Activated naive CD4-positive, alpha-beta T cell treated with Interleukin-2 at 50 U/mL for 16 hours (primary cell): ENCODE measurements around the gene BAIAP2.

Experiments
- DNase-seq: peaks from one replicate; pipeline ENCODE4 v3.0.0-alpha.2; 2020

The BAIAP2 gene

DNA sequence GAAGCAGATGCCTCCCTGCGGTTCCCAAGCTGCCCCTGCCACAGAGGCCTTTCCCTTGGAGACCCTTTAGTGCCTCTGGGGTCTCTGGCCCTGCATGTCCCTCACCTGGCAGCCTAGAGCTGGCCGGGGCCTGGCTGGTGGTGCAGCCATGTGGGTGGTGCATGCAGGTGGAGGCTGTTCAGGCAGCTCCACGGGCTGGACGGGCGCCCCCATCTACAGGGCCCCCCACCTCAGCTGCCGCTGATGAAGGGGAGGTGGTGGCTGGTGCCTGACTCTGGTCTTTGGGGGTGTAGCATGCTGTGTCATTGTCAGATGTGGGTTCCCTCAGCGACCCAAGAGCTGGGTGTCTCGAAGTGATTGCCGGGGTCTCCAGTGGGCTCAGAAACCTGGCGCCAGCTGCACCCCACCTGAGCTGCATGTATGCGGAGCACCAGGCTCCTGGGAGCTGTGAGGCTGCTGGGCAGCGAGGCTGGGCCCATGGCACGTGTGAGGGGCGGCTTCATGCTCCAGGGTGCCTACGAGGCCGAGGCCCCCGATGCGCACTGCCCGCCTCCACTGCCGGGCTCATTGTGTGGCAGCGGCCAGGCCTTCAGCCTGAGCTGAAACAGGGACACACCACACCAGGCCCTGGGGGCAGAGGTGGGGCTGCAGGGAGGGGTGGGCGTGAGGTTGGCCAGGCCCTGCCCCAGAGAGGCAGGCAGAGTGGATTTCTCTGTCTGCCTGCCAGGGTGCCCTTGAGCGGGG lies 57.0 kb downstream of the BAIAP2 start:
- DNase-seq, result no peak

DNA sequence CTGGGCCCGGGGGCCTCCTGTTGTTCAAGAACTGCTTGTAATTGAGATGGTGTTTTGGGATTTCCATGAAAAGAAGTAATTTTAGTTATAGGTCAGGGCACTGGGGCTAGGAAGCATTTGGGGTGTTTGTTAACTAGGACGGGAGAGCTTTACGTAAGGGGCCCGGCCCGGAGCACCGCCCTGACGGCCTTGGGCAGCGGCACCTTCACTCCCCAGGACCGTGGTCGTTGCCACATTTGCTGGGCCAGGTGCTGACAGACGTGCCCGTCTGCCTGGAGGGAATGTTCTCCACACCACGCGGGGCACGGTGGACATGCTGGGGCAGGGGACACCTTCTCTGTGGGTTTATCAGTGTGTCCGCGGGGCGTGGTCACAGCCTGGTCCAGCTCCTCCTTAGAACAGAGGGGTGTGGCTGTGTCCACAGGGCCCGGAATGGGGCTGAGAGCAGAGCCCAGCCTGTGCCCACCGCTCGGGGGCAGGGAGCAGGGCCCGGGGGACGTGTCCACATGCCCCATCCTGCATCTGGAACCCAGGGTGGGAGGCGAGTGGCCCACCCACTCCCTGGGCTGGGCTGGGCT lies 57.7 kb downstream of the BAIAP2 start:
- DNase-seq, result no peak

DNA sequence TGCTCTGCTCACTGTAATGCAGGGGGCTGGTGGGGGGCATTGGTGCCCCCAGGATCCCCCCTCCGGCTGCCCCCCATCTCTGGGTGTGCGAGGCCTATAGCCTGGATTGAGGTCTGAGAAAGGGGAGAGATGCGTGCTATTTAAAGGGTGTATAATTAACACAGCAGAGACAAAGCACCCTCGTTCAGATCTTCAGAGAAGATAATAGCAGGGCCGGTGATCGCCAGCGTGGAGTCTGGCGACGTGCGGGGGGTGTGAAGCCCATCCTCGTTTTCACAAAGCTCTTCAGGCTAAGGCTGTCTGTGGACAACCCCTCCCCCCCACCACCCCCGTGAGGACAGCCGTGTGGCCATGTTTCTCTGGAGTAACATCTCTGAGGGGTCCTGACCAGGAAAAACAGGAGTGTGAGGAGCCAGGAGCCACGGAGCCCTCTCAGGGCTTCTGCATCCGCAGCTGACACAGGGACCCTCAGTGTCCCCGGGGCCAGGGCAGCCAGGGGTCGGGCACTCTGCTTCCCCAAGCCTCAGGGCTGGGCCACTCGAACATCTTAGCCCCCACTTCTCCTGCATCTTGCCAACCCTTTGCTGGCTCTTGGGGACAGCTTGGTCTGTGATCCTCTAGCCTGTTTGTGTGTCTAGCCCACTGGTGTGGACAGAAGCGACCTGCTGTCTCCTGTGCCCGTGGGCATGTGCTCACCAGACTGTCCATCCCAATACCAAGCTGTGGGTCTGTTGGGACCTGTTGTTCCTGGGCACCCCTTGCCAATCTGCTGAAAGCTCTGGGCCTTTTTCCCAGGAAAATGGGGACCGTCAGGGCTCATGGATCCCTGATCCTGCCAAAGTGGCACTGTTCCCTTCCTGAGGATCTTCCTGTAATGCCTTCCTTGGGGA lies 58.9 kb downstream of the BAIAP2 start:
- no peak for DNase-seq

DNA sequence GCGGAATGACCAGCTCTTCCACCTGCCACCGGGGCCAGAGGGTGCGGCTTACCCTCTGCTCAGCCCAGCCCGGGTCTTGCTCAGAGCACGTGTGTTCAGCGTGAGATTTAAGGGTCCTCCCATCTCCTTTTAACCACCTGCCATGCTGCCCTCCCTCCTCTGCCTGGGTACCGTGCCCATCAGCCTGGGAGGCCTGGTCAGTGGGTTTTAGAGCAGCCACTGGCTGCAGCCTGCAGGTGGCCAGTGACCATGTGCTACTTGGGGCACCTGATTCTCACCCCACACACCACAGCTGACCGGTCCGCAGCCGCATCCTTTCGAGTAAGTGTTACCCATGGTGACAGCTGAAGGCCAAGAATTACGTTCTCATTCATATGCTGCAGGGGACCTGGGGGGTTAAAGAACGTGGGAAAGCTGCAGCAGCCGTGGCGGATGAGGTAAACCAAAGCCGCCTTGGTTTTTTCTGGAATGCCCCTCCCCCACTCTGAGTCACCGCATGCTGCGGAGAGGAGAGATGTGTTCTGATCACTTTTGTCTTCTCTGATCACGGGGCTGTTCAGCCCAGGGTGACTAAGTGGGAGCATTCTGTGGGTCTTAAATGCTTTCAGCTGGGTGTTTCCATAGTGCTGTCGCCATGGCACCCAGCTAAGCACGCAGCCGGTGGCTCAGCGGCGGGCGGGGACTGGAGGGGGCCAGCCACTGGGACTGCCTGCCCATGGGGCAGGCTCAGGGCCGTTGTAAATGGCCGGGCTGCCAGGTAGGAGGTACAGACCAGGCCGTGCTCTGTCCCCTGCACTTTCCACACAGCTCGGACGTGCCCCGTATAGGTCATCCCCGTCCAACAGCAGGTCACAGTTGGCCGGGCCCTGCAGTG lies 59.8 kb downstream of the BAIAP2 start:
- DNase-seq, result peak; percentile 96

DNA sequence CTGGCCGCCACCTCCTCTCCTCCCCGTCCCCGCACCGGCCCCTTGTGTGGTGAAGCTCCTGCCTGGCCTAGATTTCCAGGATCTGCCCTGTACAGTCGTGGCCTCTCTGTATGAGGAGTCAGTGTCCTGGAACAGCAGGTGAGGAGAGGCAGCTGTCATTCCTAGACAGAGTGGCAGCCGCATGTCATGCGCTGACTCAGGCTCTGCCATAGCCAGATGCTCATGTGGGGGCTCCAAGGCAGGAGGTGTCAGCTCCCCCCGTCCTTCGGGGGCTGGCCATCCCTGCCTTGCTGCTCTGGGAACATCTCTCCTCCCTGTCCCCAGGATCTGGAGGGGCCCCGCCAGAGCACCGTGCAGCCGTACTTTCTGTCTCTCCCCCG lies 60.4 kb downstream of the BAIAP2 start:
- DNase-seq, result peak; percentile 43

GRCh38 chr17:81096741-81097133 lies 61.8 kb downstream of the BAIAP2 start:
- DNase-seq, result no peak

DNA sequence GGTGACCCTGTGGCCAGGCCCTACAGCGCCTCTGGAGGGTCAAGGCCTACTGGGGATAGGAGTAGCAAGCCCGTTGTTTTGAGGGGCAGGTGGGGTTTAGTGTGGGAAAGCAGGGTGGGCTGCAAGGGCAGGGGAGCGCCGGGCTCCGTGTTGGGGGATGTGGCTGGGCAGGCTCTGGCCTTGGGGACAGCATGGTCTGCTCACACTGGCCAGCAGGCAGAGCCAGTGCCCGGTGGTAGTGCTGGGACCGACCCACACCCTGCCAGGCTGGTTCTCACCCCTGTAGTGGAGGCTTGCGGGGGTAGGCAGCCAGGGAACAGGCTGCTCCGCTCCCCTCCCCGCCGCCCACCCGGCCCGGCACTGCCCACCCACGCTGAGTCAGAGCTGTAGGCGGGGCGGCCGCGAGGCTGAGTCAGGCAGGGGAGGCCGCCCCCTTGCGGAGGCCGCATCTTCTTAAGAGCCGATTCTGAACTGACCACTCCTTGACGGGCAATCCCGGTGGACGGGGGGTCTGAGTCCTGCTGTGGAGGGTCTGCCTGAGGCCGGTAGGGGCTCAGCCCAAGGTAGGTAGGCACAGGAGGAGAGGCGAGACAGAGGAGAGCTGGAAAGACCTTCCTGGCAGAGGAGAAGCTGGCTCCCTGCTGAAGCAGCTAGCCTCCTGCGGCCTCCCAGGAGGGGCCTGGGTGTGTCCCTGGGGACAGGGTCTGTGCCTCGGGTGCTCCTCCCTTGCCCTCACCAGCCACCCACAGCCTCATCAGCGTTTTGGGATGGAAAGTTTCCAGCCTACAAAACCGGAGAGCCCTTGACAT lies 62.4 kb downstream of the BAIAP2 start:
- peak; percentile 73 for DNase-seq

DNA sequence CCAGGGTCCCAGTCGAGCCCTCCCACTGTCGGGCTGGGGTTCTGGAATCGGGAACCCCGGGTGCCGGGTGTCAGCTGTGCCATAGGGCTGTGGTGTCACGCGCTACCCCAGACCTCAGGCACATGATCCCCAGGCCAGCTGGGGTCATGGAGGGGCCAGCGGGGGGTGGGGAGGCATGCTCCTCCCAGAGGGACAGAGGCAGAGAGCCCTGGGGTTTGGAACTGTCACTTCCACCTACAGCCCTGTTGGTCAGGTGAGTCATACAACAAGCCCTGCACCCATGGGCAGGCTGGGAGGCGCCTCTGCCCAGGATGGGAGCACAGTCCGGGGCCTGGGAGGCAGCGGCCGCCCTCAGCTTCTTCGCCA lies 63.0 kb downstream of the BAIAP2 start:
- peak; percentile 27 for DNase-seq

DNA sequence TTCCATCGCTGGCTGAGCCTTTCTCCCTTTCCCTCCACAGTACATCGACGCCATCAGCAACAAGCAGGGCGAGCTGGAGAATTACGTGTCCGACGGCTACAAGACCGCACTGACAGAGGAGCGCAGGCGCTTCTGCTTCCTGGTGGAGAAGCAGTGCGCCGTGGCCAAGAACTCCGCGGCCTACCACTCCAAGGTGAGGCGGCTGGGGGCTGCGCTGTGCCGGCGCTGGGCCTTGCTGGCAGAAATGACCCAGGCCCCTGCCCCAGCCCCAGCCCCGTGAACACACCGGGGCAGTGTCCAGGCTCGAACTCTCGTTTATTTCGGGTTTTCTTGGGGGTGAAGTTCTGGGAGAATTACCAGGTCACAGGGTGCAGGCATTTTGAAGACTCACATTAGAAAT lies 64.9 kb downstream of the BAIAP2 start:
- DNase-seq, result no peak

DNA sequence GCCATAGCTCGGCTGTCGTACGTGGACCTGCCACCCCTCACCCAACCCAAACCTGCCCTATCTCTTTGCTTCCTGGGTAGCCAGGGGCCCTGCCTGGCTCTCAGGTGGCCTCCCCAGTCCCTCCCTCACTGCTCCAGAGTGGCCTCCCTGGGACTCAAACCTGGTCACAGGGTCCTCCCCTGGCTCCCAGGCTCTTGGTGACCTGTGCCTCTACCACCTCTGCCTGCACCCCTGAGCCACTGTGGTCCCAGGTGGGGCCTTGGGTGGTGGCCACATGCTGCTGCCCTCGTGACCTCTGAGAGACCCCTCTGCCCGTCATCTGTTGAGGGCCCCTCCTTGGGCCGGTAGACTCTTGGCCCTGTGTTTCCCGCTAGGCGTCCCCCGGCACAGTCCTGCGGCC lies 65.7 kb downstream of the BAIAP2 start:
- DNase-seq, result no peak

DNA sequence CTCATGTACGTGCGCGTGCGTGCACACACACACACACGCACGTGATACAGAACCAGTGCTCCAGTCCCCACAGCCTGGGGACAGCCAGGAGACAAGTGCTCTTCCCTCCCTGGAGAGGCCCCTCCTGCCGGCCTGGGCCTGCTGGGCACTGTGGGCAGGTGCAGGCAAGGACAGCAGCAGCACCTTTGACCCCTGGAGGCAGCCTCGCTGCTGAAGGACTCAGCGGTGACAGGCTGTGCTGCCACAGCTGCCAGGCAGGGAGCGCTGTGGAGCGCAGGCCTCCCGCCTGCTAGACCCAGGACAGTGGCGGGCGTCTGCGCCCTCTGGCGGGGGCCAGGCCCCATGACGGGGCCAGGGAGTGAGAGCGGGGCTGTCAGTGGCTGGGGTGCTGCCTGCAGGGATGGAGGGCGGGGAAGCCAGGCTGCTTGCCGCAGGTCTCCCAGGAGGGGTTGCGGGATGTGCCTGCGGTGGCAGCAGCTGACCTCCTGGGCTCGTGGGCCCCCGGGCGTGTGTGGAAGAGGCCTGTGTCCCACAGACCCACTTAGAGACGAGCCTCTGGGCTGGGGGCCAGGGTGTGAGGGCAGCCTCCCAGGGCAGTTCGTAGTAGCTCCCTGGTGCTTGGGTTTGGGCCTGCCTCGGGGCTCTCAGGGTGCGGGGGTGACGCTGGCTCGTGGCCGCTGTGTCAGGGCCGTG lies 66.8 kb downstream of the BAIAP2 start:
- DNase-seq, result peak; percentile 90

DNA sequence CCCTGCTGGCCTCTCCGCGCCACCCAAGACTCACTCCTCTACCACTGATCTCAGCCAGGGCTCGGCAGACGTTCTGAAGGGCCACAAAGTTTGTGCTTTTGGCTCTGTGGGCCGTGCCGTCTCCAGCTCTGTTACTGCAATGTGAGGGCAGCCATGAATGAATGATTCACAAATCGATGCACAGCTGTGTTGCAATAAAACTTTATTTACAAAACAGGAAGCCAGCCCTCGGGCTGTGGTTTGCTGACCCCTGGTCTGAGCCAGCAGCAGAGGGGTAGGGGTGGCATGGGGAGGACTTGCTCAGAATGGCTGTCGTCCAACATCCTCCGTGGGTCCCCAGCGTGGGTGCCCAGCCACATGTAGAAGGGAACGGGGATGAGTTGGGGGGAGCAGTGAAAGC lies 67.4 kb downstream of the BAIAP2 start:
- DNase-seq, result no peak

DNA sequence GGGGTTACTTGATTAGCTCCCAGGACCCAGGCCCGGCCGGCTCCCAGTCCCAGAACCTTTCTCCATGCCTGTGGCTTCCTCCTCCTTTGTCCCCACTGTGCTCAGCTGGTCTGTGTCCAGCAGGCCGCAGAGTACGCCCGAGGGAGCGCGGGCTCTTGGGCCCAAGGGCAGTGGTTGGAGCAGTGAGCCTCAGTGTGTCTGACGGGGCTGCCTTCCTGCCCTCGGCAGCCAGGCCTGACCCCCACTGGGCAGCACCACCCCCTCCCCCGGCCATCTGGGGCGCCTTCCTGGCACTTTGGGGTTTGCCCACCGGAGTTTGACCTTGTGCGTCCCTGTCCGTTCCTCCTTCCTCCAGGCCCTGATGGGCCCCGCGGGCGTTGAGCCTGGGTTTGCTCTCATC lies 67.9 kb downstream of the BAIAP2 start:
- DNase-seq, result no peak

DNA sequence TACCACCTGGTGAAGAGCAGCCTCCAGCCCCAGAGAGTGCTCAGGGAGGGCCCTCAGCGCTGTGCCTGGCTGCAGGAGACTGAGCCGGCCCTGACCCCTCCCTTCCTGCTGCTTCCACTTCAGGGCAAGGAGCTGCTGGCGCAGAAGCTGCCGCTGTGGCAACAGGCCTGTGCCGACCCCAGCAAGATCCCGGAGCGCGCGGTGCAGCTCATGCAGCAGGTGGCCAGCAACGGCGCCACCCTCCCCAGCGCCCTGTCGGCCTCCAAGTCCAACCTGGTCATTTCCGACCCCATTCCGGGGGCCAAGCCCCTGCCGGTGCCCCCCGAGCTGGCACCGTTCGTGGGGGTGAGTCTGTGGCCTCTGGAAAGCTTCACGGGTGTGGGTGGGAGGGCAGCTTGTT lies 68.4 kb downstream of the BAIAP2 start:
- DNase-seq, result no peak

DNA sequence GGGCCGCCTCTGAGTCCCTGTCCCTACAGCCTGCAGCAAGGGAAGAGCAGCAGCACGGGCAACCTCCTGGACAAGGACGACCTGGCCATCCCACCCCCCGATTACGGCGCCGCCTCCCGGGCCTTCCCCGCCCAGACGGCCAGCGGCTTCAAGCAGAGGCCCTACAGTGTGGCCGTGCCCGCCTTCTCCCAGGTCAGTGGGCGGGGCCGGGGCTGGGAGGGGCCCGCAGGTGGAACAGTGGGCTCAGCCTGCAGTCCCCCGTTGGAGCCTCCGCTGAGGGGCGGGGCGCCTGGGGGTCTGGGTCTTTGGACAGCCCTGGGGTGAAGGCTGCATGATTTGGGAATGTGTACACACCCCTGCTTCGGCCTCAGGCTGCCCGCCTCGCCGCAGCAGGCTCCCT lies 71.8 kb downstream of the BAIAP2 start:
- no peak for DNase-seq

DNA sequence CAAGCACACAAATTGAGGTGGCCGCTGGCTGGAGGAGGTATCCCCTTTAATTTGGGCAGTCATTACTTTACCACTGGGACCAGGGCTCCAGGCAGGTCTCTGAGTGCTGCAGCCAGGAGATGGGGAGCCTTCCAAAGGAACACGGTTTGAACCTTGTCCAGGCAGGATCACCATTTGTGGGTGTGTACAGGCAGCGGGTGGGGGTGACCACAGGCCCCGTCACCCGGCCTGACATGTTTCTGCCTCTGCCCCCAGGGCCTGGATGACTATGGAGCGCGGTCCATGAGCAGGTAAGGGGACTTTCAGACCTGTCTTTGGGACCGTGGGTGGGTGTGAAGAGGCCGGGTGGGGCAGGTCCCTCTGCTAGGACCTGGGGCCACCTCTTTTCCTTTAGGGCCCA lies 73.3 kb downstream of the BAIAP2 start:
- DNase-seq, result no peak

GRCh38 chr17:81109957-81110356 lies 75.0 kb downstream of the BAIAP2 start:
- DNase-seq, result no peak

DNA sequence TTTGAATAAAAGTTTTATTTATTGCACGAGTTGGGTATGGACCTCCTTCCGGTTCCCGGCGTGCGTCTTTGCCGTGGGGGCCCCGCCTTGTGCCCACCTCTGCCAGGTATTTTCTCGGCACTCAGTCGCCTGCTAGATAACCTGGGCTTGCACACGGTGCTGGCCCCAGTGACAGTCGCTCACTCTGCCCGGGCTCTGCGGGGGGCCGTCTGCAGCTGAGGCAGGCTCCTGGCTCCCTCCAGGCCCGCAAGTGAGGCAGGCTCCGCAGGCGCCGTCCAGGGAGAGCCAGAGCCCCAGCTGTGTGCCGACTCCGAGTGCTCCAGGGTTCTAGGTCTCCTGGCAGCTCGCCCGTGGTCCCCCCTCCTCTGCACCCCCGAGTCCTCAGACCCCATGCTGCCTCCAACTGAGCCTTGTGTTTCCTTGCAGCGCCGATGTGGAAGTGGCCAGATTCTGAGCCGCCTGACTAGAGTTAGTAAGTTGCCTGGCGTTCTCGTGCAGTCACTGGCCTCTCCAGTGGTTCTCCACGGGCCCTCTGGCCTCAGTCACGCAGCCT lies 75.6 kb downstream of the BAIAP2 start:
- no peak for DNase-seq

DNA sequence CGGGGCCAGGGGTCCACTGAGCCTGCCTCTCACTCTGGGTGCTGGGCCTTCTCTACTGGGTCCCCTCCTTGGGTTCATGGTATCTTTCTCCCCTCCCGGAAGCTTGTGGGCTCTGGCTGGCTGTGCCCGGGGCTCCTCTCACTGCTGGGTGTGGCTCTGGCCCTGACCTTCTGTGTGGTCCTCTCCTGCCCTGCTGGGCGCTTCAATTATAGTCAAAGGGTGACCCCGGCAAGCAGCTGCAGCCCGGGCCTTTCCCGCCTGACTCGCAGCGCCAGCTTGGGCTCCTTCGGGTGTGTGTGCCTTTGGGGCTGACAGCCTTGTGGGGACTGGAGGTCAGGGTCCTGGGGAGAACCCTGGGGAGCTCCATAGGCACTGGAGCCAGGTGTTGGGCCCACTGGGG lies 76.1 kb downstream of the BAIAP2 start:
- DNase-seq, result no peak

- no peak for DNase-seq
Measured at GRCh38 chr17:81112450-81112849, 77.5 kb downstream of the BAIAP2 start.

GRCh38 chr17:81113158-81113724 lies 78.3 kb downstream of the BAIAP2 start:
- no peak for DNase-seq
